ENCODE measurements around the gene SMIM27.

Gene SMIM27

DNA sequence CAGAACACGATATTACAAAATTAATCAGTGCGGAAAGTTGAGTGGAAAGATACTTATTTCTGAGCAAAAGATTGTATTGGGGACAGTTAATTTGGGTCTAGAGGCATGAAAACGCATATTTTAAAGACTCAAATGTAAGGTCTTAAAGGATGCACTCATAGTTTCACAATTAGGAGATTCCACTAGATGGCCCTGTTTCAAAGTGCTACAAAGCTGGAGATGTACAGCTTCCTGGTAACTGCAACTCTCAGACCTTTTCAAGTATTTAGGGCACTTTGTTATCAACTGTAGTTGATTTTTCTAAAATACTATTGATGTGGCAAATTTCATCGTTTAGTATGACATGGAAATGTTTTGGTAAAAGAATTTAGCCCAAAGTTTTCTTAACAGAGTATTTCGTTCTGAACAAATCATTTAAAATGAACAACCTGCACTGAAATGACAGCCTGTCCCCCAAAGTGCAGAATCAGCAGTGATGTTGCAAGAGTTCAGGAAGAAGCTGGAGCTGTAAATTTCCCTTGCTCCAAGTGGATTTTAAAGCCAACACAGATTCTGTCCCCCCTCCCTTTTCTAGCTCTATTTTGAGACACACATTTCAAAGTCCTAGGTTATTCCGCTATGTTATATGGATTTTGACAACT, 37.1 kb downstream of the SMIM27 start:
- Histone ChIP-seq H2AFZ (ENCODE audit: low read length) (no peak overlapping the region), H3K9me3 (ENCODE audit: low read length) (no peaks in the 10 kb centered on the region), H3K27me3 (ENCODE audit: insufficient read depth, low read length) (peaks cover 4% of the 10 kb centered on the region; the same call in 1 of the 2 replicates), H3K4me3 (ENCODE audit: low read depth, low read length, poor library complexity, severe bottlenecking) (no peak overlapping the region), H3K9ac (ENCODE audit: low read length) (no peak overlapping the region), H3K4me1 (ENCODE audit: insufficient read depth, low read length, severe bottlenecking) (no peaks in the 10 kb centered on the region), H3K4me2 (ENCODE audit: low read length) (no peak overlapping the region), H4K20me1 (ENCODE audit: insufficient read depth, low read length) (no peaks in the 10 kb centered on the region), H3K27ac (ENCODE audit: low read depth, low read length, poor library complexity, severe bottlenecking) (no peak overlapping the region), H3K9me2 (ENCODE audit: low read depth, low read length) (no peaks in the 10 kb centered on the region), H3K36me3 (ENCODE audit: insufficient read depth, low read length) (no peaks in the 10 kb centered on the region), H3K79me2 (ENCODE audit: insufficient read depth, low read length) (no peaks in the 10 kb centered on the region), H3F3A (ENCODE audit: insufficient read depth, low read length) (no peaks in the 10 kb centered on the region)
- peak; percentile 66 for TF ChIP-seq CTCF (IDR thresholded peaks at IDR 0.05; ENCODE audit: low read length)
- TF ChIP-seq EZH2 (IDR thresholded peaks at IDR 0.05; ENCODE audit: borderline replicate concordance, low read length): no peak

DNA sequence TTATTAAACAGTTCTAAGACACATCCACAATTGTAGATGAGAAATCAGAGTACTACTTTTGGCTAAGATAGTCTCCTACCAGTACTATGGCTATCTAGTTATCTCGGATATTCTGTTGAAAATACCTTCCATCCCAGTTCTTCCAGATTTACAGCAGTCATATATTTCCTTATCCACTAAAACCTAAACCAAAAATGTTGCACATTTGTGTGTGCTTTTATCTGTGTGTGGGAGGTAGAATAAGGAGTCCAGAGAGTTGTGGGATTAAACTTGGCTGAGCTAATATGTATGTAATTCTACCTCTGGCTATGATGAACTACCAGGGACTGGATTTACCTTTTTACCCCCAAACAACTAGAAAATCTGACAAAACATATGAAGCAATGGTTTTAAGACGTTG, 38.3 kb downstream of the SMIM27 start:
- H3K9ac ChIP-seq (ENCODE audit: low read length): no peak overlapping the region
- H3K27ac ChIP-seq (ENCODE audit: low read depth, low read length, poor library complexity, severe bottlenecking): no peak overlapping the region
- no peak for TF ChIP-seq CTCF (IDR thresholded peaks at IDR 0.05; ENCODE audit: low read length)
- TF ChIP-seq EZH2 (IDR thresholded peaks at IDR 0.05; ENCODE audit: borderline replicate concordance, low read length): no peak
- no peaks in the 10 kb centered on the region for H3K4me1 ChIP-seq (ENCODE audit: insufficient read depth, low read length, severe bottlenecking)
- H3K4me2 ChIP-seq (ENCODE audit: low read length): no peak overlapping the region
- no peak overlapping the region for H3K4me3 ChIP-seq (ENCODE audit: low read depth, low read length, poor library complexity, severe bottlenecking)
- no peaks in the 10 kb centered on the region for H4K20me1 ChIP-seq (ENCODE audit: insufficient read depth, low read length)
- peaks cover 4% of the 10 kb centered on the region; the same call in 1 of the 2 replicates for H3K27me3 ChIP-seq (ENCODE audit: insufficient read depth, low read length)
- H3K36me3 ChIP-seq (ENCODE audit: insufficient read depth, low read length): no peaks in the 10 kb centered on the region
- H3K9me2 ChIP-seq (ENCODE audit: low read depth, low read length): no peaks in the 10 kb centered on the region
- no peaks in the 10 kb centered on the region for H3F3A ChIP-seq (ENCODE audit: insufficient read depth, low read length)
- H3K79me2 ChIP-seq (ENCODE audit: insufficient read depth, low read length): no peaks in the 10 kb centered on the region
- no peak overlapping the region for H2AFZ ChIP-seq (ENCODE audit: low read length)
- H3K9me3 ChIP-seq (ENCODE audit: low read length): no peaks in the 10 kb centered on the region

GRCh38 chr9:32590898-32591297, 38.8 kb downstream of the SMIM27 start:
- no peaks in the 10 kb centered on the region for H3K36me3 ChIP-seq (ENCODE audit: insufficient read depth, low read length)
- H3K4me3 ChIP-seq (ENCODE audit: low read depth, low read length, poor library complexity, severe bottlenecking): no peak overlapping the region
- no peak for TF ChIP-seq EZH2 (IDR thresholded peaks at IDR 0.05; ENCODE audit: borderline replicate concordance, low read length)
- no peak for TF ChIP-seq CTCF (IDR thresholded peaks at IDR 0.05; ENCODE audit: low read length)
- H3K4me2 ChIP-seq (ENCODE audit: low read length): no peak overlapping the region
- H3K27ac ChIP-seq (ENCODE audit: low read depth, low read length, poor library complexity, severe bottlenecking): no peak overlapping the region
- no peaks in the 10 kb centered on the region for H3K79me2 ChIP-seq (ENCODE audit: insufficient read depth, low read length)
- H3K4me1 ChIP-seq (ENCODE audit: insufficient read depth, low read length, severe bottlenecking): no peaks in the 10 kb centered on the region
- H3F3A ChIP-seq (ENCODE audit: insufficient read depth, low read length): no peaks in the 10 kb centered on the region
- no peaks in the 10 kb centered on the region for H4K20me1 ChIP-seq (ENCODE audit: insufficient read depth, low read length)
- no peak overlapping the region for H2AFZ ChIP-seq (ENCODE audit: low read length)
- H3K27me3 ChIP-seq (ENCODE audit: insufficient read depth, low read length): peaks cover 4% of the 10 kb centered on the region; the same call in 1 of the 2 replicates
- no peak overlapping the region for H3K9ac ChIP-seq (ENCODE audit: low read length)
- H3K9me2 ChIP-seq (ENCODE audit: low read depth, low read length): no peaks in the 10 kb centered on the region
- no peaks in the 10 kb centered on the region for H3K9me3 ChIP-seq (ENCODE audit: low read length)
